Activated CD4-positive, alpha-beta memory T cell treated with anti-CD3 and anti-CD28 coated beads, Interleukin-2, amount 10 ng/mL, durations not matched to agents 7 days and 5 days (primary cell): ENCODE results near the gene GVQW3. TPM values are rescaled to one million over a fixed set of nuclear protein-coding genes. Genes with fewer than 3 reads are reported as not detected.
A peak's percentile ranks its signal among the peaks of the same experiment; 100 is the strongest.

ENCODE experiments used
- CTCF ChIA-PET: fragments of 350-600 bp; sonication (Branson Sonifier 250); formaldehyde crosslinking; loops from one replicate; lab custom pipeline; 2021; ENCODE audit warnings: antibody characterized with exemption, inconsistent platforms; lab: Charles Lee
- POLR2A ChIA-PET: fragments of 350-600 bp; sonication (Branson Sonifier 250); formaldehyde crosslinking; loops from one replicate; lab custom pipeline; 2021; ENCODE audit warnings: antibody characterized with exemption; lab: Charles Lee
- DNase-seq: peaks from one replicate; pipeline ENCODE4 v3.0.0-alpha.2; 2020
- H3K27ac Mint-ChIP-seq: one replicate; pipeline ENCODE4 v1.8.0; 2021; ENCODE audit warnings: mild to moderate bottlenecking, mixed read lengths
- H3K27me3 Mint-ChIP-seq: one replicate; pipeline ENCODE4 v1.8.0; 2021; ENCODE audit warnings: mixed read lengths
- H3K36me3 Mint-ChIP-seq: one replicate; pipeline ENCODE4 v1.8.0; 2021; ENCODE audit warnings: low read depth, mixed read lengths
- H3K4me1 Mint-ChIP-seq: one replicate; pipeline ENCODE4 v1.8.0; 2021; ENCODE audit warnings: mixed read lengths
- H3K4me3 Mint-ChIP-seq: one replicate; pipeline ENCODE4 v1.8.0; 2021; ENCODE audit warnings: mild to moderate bottlenecking, mixed read lengths
- H3K9me3 Mint-ChIP-seq: one replicate; pipeline ENCODE4 v1.8.0; 2021; ENCODE audit warnings: mixed read lengths
- total RNA-seq, 2 experiments: library from RNA; stranded (reverse); gene quantifications; one replicate each; pipeline ENCODE4 v1.2.3, GENCODE V29; 2021

The GVQW3 gene
- total RNA-seq, 2 experiments from 2014 or later, result 2.8 to 3.7 TPM

GRCh38 chr11:76365038-76365679 is 16.0 kb upstream of the GVQW3 start:
- ChIA-PET CTCF (interaction anchor here (1.2 kb wide), 1 partner anchor 157 kb away, joined by 3 read pairs; no protein-coding TSS in a partner anchor), POLR2A (no interaction called here)
- peaks cover 34% of the 10 kb centered on the region for H3K36me3 Mint-ChIP-seq
- no peak for DNase-seq
- no peak overlapping the region for H3K4me3 Mint-ChIP-seq
- H3K27me3 Mint-ChIP-seq, result no peaks in the 10 kb centered on the region
- H3K27ac Mint-ChIP-seq, result no peak overlapping the region
- H3K4me1 Mint-ChIP-seq, result peaks cover 19% of the 10 kb centered on the region
- no peaks in the 10 kb centered on the region for H3K9me3 Mint-ChIP-seq

GRCh38 chr11:76368490-76368889 is 12.6 kb upstream of the GVQW3 start:
- Mint-ChIP-seq H3K27ac (no peak overlapping the region), H3K36me3 (peaks cover 13% of the 10 kb centered on the region)

GRCh38 chr11:76369406-76369805 is 11.7 kb upstream of the GVQW3 start:
- POLR2A ChIA-PET, result no interaction called here
- CTCF ChIA-PET, result no interaction called here
- peaks cover 27% of the 10 kb centered on the region for H3K4me1 Mint-ChIP-seq

More at GRCh38 chr11:76368490-76368889, 12.6 kb upstream of the GVQW3 start:
- no peaks in the 10 kb centered on the region for H3K27me3 Mint-ChIP-seq
- H3K4me3 Mint-ChIP-seq, result no peak overlapping the region
- no peaks in the 10 kb centered on the region for H3K9me3 Mint-ChIP-seq
- DNase-seq, result no peak
- peaks cover 24% of the 10 kb centered on the region for H3K4me1 Mint-ChIP-seq
- ChIA-PET CTCF (no interaction called here), POLR2A (no interaction called here)

GRCh38 chr11:76371170-76371569 is 10.0 kb upstream of the GVQW3 start:
- Mint-ChIP-seq H3K9me3 (no peaks in the 10 kb centered on the region), H3K36me3 (no peaks in the 10 kb centered on the region), H3K27me3 (no peaks in the 10 kb centered on the region), H3K27ac (peak overlapping the region; percentile 29), H3K4me3 (no peak overlapping the region), H3K4me1 (peaks cover 28% of the 10 kb centered on the region)
- CTCF ChIA-PET, result no interaction called here
- DNase-seq, result no peak
- POLR2A ChIA-PET, result interaction anchor here (1.0 kb wide), 1 partner anchor 9 kb away, joined by 3 read pairs; no protein-coding TSS in a partner anchor

More at GRCh38 chr11:76369406-76369805, 11.7 kb upstream of the GVQW3 start:
- Mint-ChIP-seq H3K9me3 (no peaks in the 10 kb centered on the region), H3K36me3 (peaks cover 7% of the 10 kb centered on the region), H3K27ac (no peak overlapping the region), H3K4me3 (no peak overlapping the region), H3K27me3 (no peaks in the 10 kb centered on the region)
- no peak for DNase-seq

- H3K4me3 Mint-ChIP-seq, result no peak overlapping the region
- ChIA-PET POLR2A (no interaction called here), CTCF (no interaction called here)
- H3K36me3 Mint-ChIP-seq, result peaks cover 11% of the 10 kb centered on the region
- no peaks in the 10 kb centered on the region for H3K9me3 Mint-ChIP-seq
- no peak for DNase-seq
- no peak overlapping the region for H3K27ac Mint-ChIP-seq
- H3K27me3 Mint-ChIP-seq, result no peaks in the 10 kb centered on the region
- peaks cover 54% of the 10 kb centered on the region for H3K4me1 Mint-ChIP-seq
Measured at GRCh38 chr11:76376746-76377558, 4.2 kb upstream of the GVQW3 start.

- no peak for DNase-seq
- peaks cover 54% of the 10 kb centered on the region for H3K4me1 Mint-ChIP-seq
- peaks cover 11% of the 10 kb centered on the region for H3K36me3 Mint-ChIP-seq
- POLR2A ChIA-PET, result interaction anchor here (0.6 to 3.0 kb wide), 6 partner anchors 9 to 208 kb away, joined by 3 to 16 read pairs (median 3); partner anchors contain the start of gene EMSY
- peak overlapping the region; percentile 91 for H3K4me3 Mint-ChIP-seq
- peak overlapping the region; percentile 85 for H3K27ac Mint-ChIP-seq
- CTCF ChIA-PET, result no interaction called here
- no peaks in the 10 kb centered on the region for H3K9me3 Mint-ChIP-seq
- H3K27me3 Mint-ChIP-seq, result no peaks in the 10 kb centered on the region
Measured at GRCh38 chr11:76379807-76380158, 1.3 kb upstream of the GVQW3 start.

GRCh38 chr11:76380159-76380976 is 755 bp upstream of the GVQW3 start:
- Mint-ChIP-seq H3K4me3 (peak overlapping the region; percentile 91), H3K36me3 (peaks cover 11% of the 10 kb centered on the region), H3K4me1 (peaks cover 52% of the 10 kb centered on the region), H3K9me3 (no peaks in the 10 kb centered on the region), H3K27ac (peak overlapping the region; percentile 85), H3K27me3 (no peaks in the 10 kb centered on the region)
- CTCF ChIA-PET, result interaction anchor here (1.5 kb wide), 1 partner anchor 172 kb away, joined by 8 read pairs; no protein-coding TSS in a partner anchor
- DNase-seq, result peak; percentile 62
- POLR2A ChIA-PET, result interaction anchor here (0.6 to 3.0 kb wide), 6 partner anchors 9 to 207 kb away, joined by 3 to 16 read pairs (median 3); partner anchors contain the start of gene EMSY

GRCh38 chr11:76382209-76382608 is 1.1 kb downstream of the GVQW3 start:
- CTCF ChIA-PET, result interaction anchor here (0.9 to 1.5 kb wide), 3 partner anchors 66 to 340 kb away, joined by 3 to 8 read pairs (median 3); no protein-coding TSS in a partner anchor
- Mint-ChIP-seq H3K4me3 (peak overlapping the region; percentile 87), H3K27ac (no peak overlapping the region), H3K36me3 (peaks cover 11% of the 10 kb centered on the region), H3K4me1 (peaks cover 44% of the 10 kb centered on the region), H3K27me3 (no peaks in the 10 kb centered on the region), H3K9me3 (no peaks in the 10 kb centered on the region)
- no peak for DNase-seq
- POLR2A ChIA-PET, result interaction anchor here (1.2 to 3.0 kb wide), 2 partner anchors 59 to 62 kb away, joined by 5 to 16 read pairs; partner anchors contain the start of gene EMSY

- H3K4me3 Mint-ChIP-seq, result no peak overlapping the region
Measured at GRCh38 chr11:76385903-76386302, 4.8 kb downstream of the GVQW3 start.

GRCh38 chr11:76388408-76388807 is 7.3 kb downstream of the GVQW3 start:
- no peaks in the 10 kb centered on the region for H3K9me3 Mint-ChIP-seq
- CTCF ChIA-PET, result no interaction called here
- no peaks in the 10 kb centered on the region for H3K36me3 Mint-ChIP-seq
- no peak for DNase-seq
- H3K27ac Mint-ChIP-seq, result no peak overlapping the region
- no peak overlapping the region for H3K4me3 Mint-ChIP-seq
- H3K27me3 Mint-ChIP-seq, result no peaks in the 10 kb centered on the region
- POLR2A ChIA-PET, result no interaction called here
- peaks cover 3% of the 10 kb centered on the region for H3K4me1 Mint-ChIP-seq

More at GRCh38 chr11:76385903-76386302, 4.8 kb downstream of the GVQW3 start:
- no peak overlapping the region for H3K27ac Mint-ChIP-seq
- CTCF ChIA-PET, result no interaction called here
- H3K27me3 Mint-ChIP-seq, result no peaks in the 10 kb centered on the region
- no peaks in the 10 kb centered on the region for H3K36me3 Mint-ChIP-seq
- DNase-seq, result no peak
- POLR2A ChIA-PET, result no interaction called here
- H3K4me1 Mint-ChIP-seq, result peaks cover 21% of the 10 kb centered on the region
- H3K9me3 Mint-ChIP-seq, result no peaks in the 10 kb centered on the region

- H3K27me3 Mint-ChIP-seq, result no peaks in the 10 kb centered on the region
- H3K36me3 Mint-ChIP-seq, result no peaks in the 10 kb centered on the region
- POLR2A ChIA-PET, result no interaction called here
- H3K9me3 Mint-ChIP-seq, result no peaks in the 10 kb centered on the region
- no peak overlapping the region for H3K27ac Mint-ChIP-seq
- CTCF ChIA-PET, result no interaction called here
- DNase-seq, result no peak
- H3K4me3 Mint-ChIP-seq, result no peak overlapping the region
- no peaks in the 10 kb centered on the region for H3K4me1 Mint-ChIP-seq
Measured at GRCh38 chr11:76391021-76391420, 9.9 kb downstream of the GVQW3 start.

- no peaks in the 10 kb centered on the region for H3K36me3 Mint-ChIP-seq
- CTCF ChIA-PET, result interaction anchor here (0.7 kb wide), 1 partner anchor 66 kb away, joined by 3 read pairs; no protein-coding TSS in a partner anchor
Measured at GRCh38 chr11:76391811-76392475, 10.8 kb downstream of the GVQW3 start.

More at GRCh38 chr11:76391811-76392475, 10.8 kb downstream of the GVQW3 start:
- POLR2A ChIA-PET, result no interaction called here
- Mint-ChIP-seq H3K27ac (no peak overlapping the region), H3K4me1 (no peaks in the 10 kb centered on the region), H3K9me3 (no peaks in the 10 kb centered on the region), H3K27me3 (no peaks in the 10 kb centered on the region), H3K4me3 (no peak overlapping the region)
- no peak for DNase-seq
